ENCODE data around the gene DZIP1.

DNA sequence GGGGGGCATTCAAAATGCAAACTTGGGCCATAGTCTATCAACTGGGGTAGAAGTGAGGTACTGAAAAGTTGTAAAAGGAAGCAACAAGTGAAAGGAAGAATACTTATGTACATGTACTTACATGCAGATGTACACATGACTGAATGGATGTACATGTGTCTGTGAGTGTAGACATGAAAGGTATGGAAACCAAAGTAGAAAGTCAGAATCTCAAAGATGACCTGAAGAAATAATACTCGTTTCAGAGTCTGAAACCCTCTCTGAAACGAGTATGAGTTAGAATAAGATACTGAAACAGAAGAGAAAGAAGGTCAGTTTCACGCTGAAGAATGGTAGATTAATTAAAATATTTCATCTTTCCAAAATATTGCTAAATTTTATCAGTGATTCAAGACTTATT lies 13.9 kb downstream of the DZIP1 start:
- TF ChIP-seq, protein P1, sequence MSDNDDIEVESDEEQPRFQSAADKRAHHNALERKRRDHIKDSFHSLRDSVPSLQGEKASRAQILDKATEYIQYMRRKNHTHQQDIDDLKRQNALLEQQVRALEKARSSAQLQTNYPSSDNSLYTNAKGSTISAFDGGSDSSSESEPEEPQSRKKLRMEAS (IDR thresholded peaks at IDR 0.05), result no peak
- TF ChIP-seq NFIC (IDR thresholded peaks at IDR 0.05), result no peak
- TF ChIP-seq TAF1 (IDR thresholded peaks at IDR 0.05; ENCODE audit: low read depth), result no peak
- TF ChIP-seq, protein P2, sequence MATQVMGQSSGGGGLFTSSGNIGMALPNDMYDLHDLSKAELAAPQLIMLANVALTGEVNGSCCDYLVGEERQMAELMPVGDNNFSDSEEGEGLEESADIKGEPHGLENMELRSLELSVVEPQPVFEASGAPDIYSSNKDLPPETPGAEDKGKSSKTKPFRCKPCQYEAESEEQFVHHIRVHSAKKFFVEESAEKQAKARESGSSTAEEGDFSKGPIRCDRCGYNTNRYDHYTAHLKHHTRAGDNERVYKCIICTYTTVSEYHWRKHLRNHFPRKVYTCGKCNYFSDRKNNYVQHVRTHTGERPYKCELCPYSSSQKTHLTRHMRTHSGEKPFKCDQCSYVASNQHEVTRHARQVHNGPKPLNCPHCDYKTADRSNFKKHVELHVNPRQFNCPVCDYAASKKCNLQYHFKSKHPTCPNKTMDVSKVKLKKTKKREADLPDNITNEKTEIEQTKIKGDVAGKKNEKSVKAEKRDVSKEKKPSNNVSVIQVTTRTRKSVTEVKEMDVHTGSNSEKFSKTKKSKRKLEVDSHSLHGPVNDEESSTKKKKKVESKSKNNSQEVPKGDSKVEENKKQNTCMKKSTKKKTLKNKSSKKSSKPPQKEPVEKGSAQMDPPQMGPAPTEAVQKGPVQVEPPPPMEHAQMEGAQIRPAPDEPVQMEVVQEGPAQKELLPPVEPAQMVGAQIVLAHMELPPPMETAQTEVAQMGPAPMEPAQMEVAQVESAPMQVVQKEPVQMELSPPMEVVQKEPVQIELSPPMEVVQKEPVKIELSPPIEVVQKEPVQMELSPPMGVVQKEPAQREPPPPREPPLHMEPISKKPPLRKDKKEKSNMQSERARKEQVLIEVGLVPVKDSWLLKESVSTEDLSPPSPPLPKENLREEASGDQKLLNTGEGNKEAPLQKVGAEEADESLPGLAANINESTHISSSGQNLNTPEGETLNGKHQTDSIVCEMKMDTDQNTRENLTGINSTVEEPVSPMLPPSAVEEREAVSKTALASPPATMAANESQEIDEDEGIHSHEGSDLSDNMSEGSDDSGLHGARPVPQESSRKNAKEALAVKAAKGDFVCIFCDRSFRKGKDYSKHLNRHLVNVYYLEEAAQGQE (IDR thresholded peaks at IDR 0.05; ENCODE audit: low read depth), result no peak
- TF ChIP-seq, protein P3, sequence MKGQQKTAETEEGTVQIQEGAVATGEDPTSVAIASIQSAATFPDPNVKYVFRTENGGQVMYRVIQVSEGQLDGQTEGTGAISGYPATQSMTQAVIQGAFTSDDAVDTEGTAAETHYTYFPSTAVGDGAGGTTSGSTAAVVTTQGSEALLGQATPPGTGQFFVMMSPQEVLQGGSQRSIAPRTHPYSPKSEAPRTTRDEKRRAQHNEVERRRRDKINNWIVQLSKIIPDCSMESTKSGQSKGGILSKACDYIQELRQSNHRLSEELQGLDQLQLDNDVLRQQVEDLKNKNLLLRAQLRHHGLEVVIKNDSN (IDR thresholded peaks at IDR 0.05), result no peak
- no peak for TF ChIP-seq EP300 (IDR thresholded peaks at IDR 0.05; ENCODE audit: borderline replicate concordance)
- no peak for TF ChIP-seq TCF12 (IDR thresholded peaks at IDR 0.05; ENCODE audit: low read depth)
- TF ChIP-seq CEBPB (IDR thresholded peaks at IDR 0.05), result no peak
